Measurements from ENCODE around the gene KRABD2.
A peak's percentile ranks its signal among the peaks of the same experiment; 100 is the strongest.
"Not testable (repeated sequence)": the region's sequence is repeated elsewhere in the genome, so short reads cannot be mapped to it uniquely, and the experiment has no call there.

KRABD2 gene

DNA sequence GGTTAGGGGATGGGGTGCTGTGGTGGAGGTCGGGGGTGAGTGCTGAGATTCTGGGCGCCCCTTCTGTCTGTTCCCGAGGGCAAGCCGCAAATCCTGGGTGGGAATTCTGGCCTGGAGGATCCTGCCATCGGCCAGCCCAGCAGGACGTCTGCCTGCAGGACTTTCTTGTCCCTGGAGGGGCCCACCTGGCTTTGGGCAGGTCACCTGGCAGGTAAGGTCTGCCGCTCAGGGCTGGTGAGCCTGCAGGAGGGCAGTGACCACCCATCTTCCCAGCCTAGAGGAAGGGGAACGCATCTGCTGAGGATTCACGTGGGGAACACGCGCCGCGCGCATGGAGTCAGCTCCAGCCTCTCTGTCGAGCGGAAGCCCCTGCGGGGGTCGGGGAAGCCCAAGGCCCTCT, 15.8 kb upstream of the KRABD2 start:
- no peak for DNase-seq

DNA sequence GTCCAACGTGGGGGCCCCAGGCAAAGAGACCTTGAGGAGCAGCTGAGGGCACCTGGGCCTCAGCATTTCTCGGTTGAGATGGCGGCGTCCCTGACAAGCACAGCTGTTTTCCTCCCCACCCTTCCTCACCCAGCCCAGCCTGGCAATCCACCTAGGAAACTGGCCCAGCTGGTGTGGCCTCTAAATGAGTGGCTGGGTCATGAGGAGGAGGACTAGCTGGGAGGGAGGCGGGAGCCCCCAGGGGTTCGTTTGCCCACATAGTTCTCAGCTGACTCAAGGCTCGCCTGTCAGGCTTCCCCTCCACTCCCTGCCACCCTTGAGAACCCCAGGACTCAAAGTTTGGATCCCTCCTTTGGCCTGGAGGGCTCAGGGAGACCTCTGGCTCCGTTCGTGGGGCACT, 15.2 kb upstream of the KRABD2 start:
- no peak for DNase-seq

- DNase-seq, result peak; percentile 24
Measured at GRCh38 chr17:8387914-8388651, 11.6 kb upstream of the KRABD2 start.

DNA sequence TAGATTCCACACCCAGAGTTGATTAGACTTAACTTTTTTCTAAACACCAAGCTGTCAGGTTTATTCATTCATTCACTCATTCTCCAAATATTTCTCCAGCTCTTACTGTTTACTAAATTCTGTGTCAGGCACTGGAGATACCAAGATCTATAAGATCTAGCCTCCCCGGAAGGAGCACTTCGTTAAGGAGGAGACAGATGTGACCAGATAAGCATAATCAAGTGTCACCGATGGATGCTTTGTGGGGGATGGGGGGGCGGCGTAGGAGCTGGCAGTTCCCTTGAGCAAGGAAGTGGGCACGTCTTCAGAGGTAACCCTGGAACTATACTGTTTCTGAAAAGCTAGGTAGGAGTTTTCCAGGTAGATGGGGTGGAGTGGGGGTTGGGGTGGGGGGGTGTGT, 10.3 kb upstream of the KRABD2 start:
- no peak for DNase-seq

DNA sequence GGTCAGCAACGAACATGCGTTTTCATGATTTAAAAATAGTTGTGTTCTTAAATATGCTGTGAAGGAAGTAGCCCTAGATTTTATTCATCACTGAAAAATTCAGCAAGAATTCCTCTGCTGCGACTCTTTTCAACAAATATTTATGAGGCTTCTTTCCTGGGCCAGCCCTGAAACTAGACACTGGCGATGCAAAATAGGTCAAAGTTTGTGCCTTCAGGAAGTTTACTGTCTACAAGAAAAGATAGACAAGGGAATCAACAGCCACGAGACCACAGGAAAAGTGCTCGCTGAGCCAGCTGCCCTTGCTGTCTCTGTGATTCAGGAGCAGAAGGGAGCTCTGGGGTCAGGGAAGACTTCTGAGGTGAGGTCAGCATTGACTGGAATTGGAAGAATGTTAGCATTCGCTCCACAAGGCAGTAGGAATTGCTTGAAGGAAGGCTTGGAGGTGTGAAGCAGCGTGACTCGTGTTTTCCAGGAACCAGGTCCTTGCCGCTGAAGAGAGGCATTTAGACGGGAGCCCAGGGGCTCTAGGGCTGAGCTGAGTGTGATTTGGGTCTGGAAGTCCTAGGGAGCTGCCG, 8.4 kb upstream of the KRABD2 start:
- DNase-seq, result no peak

- peak; percentile 96 for DNase-seq
Measured at GRCh38 chr17:8383143-8383822, 6.8 kb upstream of the KRABD2 start, which contains the start of gene RPL26. Gene RPL26, minus strand, starts transcription at chr17:8383193. Its CDS starts 883 bp downstream, at chr17:8382310.

DNA sequence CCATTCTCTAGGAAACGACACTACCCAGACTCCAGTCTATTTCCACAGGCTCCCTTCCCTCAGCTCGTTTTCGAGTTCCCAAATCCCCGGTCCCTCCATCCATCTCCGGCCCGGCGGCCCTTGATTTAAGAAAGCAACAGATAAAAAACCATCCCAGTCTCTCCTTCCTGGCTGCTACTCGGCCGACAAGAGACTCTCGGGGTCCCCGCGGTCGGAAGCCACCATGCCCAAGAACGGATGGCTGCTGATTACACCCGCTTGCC, 6.3 kb upstream of the KRABD2 start:
- DNase-seq, result no peak

DNA sequence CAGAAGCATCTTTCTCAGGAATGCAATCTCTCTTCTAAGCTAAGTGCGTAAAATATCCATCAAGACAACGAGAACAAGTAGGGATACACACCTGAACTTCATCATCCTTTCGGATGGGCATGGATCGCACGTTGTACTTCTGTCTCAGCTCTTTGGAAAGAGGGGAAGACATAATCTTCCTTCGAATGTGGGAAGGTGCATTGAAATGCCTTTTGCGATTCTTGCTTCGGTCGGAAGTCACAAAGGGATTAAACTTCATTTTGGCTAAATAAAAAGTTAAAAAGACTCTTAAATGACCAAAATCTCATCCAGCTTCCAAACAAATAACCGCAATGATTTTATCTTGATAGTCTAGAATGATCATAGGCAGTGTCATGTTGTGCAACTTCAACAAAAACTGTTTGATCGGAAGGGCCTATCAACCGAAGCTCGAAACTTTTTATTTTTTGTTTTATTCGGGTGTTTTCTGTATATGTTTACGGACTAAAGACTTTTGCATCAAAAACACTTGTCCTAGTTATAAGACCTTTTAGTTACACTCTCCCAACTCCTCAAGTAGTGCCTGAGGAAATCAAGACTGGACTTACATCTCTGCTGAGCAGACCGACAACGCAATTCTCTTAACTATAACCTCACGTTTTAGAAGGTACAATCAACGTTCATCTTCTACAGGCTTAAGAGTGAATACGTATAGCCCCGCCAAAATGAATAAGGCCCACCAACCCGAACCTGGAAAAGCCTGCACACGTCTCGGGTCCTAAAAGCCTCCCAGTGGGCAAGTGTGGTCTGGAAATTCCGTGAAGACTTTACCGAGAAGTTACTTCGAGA, 5.8 kb upstream of the KRABD2 start:
- DNase-seq, result no peak

- no peak for DNase-seq
Measured at GRCh38 chr17:8380049-8380448, 3.5 kb upstream of the KRABD2 start.

DNA sequence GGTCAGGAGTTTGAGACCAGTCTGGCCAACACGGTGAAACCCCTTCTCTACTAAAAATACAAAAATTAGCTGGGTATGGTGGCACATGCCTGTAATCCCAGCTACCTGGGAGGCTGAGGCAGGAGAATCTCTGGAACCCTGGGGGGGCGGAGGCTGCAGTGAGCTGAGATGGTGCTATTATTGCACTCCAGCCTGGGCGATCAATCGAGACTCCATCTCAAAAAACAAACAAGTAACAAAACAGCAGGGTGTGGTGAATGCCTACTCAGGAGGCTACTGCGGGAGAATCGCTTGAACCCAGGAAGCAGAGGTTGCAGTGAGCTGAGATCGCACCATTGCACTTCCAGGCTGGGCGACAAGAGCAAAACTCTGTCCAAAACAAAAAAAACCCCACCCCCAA, 1.6 kb upstream of the KRABD2 start:
- not testable (repeated sequence) for DNase-seq

DNA sequence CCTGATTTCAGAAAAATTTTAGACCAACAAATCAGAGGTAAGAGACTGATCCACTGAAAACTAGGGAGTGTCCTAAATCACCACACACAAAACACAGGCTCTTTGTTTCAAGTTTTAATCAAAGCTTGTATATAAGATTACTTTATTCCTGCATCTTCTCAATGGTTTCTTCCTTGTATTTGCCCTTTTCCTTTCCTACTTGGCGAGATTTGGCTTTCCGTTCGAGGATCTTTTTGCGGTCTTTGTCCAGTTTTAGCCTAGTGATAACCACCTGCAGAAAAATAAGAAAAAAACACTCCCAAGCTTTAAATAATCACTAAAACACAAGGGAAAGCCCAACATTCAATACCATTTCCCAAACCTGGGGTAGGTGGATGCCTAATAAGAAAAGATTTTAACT, 918 bp upstream of the KRABD2 start:
- DNase-seq, result no peak

GRCh38 chr17:8375738-8376259, 705 bp downstream of the KRABD2 start:
- no peak for DNase-seq

DNA sequence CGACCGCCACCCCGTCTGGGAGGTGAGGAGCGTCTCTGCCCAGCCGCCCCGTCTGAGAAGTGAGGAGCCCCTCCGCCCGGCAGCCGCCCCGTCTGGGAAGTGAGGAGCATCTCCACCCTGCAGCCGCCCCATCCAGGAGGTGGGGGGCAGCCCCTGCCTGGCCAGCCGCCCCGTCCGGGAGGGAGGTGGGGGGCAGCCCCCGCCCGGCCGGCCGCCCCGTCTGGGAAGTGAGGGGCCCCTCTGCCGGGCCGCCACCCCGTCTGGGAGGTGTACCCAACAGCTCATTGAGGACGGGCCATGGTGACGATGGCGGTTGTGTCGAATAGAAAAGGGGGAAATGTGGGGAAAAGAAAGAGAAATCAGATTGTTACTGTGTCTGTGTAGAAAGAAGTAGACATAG, 2.6 kb downstream of the KRABD2 start:
- not testable (repeated sequence) for DNase-seq

DNA sequence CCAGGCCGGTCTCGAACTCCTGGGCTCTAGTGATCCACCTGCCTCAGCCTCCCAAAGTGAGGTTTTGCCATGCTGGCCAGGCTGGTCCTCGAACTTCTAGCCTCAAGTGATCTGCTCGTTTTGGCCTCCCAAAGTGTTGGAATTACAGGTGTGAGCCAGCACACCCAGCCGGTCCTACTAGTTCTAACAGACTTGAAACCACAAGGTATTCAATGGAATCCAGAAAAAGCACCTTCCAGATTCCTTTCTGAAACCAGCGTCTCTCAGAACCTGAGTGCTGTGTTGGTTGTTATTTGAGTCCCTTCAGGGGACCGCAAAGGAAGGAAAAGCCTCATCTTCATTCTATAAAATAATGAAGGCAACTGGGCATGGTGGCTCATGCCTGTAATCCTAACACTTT, 4.1 kb downstream of the KRABD2 start:
- no peak for DNase-seq

DNA sequence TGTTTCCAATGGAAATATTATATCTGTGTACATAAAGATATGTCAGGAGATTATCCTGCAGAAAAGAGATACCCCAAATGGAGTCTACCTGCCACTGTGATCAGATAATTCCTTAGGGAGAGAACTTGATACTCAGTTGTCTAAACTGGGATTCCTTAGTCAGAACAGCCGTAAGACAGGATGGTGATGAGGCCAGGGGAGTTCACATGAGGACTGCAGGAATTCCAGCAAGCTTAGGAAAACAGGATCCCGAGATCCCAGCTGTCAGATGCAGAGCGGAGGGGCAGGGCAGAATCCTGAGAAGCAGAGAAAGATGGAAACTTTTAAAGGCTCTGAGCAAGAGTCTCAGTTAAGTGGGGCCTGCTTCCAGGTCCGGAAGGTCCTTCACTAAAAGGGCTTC, 4.7 kb downstream of the KRABD2 start:
- DNase-seq, result no peak

GRCh38 chr17:8369944-8370343, 6.6 kb downstream of the KRABD2 start:
- no peak for DNase-seq

DNA sequence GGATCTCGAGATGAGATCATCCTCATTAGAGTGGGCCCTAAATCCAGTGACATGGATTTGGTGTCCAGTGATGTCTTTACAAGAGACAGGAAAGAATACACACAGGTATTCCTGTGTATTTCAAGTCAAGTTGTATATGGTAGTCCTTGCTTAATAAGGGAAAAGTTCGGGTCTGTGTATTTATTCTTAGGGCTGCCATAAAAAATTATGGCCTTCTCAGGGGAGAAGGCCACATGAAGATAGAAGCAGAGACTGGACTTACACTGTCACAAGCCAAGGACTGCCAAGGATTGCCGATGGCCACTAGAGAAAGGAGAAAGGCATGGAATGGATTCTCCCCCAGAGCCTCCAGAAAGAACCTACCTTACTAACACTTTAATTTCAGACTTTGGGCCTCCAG, 8.3 kb downstream of the KRABD2 start:
- DNase-seq, result no peak

DNA sequence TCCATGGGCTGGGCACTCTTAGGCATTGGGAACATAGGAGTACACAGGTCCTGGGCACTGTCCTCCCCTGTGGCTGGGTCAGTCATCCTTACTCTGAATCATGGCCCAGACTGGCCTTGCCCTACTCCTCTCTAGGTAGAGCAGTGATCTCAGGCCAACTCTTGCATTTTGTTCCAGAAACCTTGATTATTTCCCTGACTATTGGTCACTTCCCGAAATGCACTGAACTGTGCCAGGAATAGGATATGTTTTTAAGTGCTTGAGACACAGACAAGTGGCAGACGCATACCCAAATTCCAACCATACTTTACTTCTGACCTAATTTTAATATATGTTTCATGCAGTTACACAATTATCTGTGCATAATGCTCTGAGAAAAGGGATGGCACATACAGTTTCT, 10.3 kb downstream of the KRABD2 start:
- no peak for DNase-seq

DNA sequence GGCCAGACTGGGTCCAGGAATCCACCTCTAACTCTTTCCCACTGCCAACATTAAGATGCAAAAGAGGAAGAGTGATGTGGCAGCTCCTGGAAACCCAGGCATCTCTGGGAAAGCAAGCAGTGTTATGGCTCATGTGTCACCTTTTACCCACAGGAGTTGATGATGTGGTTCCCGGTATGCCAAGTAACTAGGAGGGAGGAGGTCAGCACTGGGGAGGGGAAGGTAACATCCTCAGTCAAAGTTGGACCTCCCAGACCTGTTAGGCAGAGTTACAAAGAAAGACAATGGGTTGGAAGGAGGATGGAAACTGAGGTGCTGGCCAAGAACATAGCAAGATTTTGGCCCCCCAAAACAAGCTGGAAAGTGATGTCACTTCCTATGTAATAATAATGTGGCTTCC, 11.4 kb downstream of the KRABD2 start:
- no peak for DNase-seq

DNA sequence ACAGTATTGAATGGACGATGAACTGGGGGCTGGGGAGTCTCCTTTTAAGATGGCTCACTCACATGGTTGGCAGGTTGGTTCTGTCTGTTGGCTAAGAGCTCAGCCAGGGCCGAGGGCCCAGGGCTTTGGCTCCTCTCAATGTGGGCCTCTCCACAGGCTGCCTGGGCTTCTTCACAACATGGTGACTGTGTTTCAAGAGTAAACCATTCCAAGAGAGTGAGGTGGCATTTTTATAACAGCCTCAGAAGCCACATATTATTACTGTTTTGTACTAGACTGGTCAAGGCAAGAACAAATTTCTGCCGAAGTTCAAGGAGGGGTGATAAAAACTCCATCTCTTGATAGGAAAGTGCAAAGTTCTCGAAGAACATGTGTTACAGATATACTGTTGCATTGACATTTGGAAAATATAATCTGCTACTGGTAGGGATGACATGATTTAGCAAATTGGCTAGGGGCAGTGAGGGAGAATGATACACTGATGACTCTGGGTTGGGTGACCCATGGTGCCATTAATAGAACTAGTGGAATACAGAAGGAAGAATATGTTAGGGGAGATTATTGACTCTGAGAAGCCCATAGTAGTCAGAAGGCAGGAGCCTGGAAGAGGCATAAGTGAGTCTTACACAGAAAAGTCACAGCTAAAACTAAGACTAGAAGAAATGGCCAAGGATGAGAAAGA, 13.7 kb downstream of the KRABD2 start:
- no peak for DNase-seq

GRCh38 chr17:8360751-8361150, 15.8 kb downstream of the KRABD2 start:
- no peak for DNase-seq

DNA sequence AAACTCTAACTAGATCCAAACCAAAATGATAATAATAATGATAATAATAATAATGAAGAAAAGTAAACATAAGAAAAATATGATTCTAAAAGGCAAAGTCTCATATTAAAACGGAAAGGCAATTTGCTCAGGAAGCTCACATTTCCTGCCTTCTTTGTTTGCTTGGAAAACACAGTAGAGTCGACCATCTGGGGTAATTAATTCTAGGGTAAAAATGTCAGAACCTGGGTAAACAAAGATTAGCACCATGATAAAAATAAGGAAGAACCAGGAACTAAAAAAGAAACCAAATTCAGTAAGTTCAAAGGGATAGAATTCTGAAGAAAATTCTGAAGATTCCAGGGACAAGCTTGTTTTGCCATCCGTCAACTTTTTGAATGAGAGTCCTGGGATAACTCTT, 16.2 kb downstream of the KRABD2 start:
- no peak for DNase-seq

GRCh38 chr17:8359769-8360168, 16.7 kb downstream of the KRABD2 start:
- no peak for DNase-seq
